ENCODE data around the gene TNNI3K.

The TNNI3K gene

DNA sequence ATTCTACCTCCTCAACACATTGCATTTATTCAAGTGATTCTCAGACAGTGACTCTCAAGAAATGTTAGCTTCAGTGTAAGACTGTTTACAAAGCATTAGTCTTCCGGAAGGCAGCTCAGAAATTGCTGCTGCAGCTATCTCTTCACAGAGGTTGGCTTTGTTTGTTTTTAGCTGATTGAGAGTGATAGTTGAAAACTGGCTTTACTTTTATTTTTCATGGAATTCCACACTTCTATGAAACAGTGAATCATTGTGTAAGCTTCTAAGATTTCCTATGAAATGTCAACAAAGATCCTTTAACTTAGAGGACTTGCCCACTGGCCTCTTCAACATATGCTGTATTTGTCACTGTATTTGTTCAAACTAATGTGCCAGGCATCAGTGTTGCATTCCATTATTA lies 121.3 kb downstream of the TNNI3K start:
- Histone ChIP-seq H3K9me2 (ENCODE audit: low read depth, low read length) (no peaks in the 10 kb centered on the region), H3K36me3 (ENCODE audit: insufficient read depth, low read length) (no peaks in the 10 kb centered on the region), H4K20me1 (ENCODE audit: insufficient read depth, low read length) (no peaks in the 10 kb centered on the region), H3K9me3 (ENCODE audit: low read length) (no peaks in the 10 kb centered on the region), H3K4me2 (ENCODE audit: low read length) (no peak overlapping the region), H3K27me3 (ENCODE audit: insufficient read depth, low read length) (no peaks in the 10 kb centered on the region), H3K4me1 (ENCODE audit: insufficient read depth, low read length, severe bottlenecking) (no peaks in the 10 kb centered on the region), H3K9ac (ENCODE audit: low read length) (no peak overlapping the region), H3F3A (ENCODE audit: insufficient read depth, low read length) (no peaks in the 10 kb centered on the region), H3K27ac (ENCODE audit: low read depth, low read length, poor library complexity, severe bottlenecking) (no peak overlapping the region), H3K4me3 (ENCODE audit: low read depth, low read length, poor library complexity, severe bottlenecking) (no peak overlapping the region), H2AFZ (ENCODE audit: low read length) (no peak overlapping the region), H3K79me2 (ENCODE audit: insufficient read depth, low read length) (no peaks in the 10 kb centered on the region)
- TF ChIP-seq EZH2 (IDR thresholded peaks at IDR 0.05; ENCODE audit: borderline replicate concordance, low read length) (no peak), CTCF (IDR thresholded peaks at IDR 0.05; ENCODE audit: low read length) (no peak)

DNA sequence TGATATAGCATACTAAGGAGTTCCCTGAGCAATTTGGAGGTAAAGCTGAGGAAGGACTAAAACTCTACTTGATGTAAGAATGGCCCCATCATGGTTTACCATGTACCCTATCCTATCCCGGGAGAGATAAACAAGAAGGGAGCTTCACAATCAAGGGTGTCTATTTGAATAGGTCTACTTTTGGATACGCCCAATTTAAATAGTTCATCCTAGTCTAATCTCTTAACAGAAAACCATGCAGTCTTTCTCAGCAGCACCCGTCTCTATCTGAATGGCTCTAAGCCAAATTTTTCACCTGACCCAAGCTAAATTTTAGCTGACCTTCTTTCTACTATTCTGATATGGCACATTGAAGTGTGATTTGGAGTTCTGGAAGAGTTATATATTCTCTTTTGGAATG lies 122.0 kb downstream of the TNNI3K start:
- TF ChIP-seq EZH2 (IDR thresholded peaks at IDR 0.05; ENCODE audit: borderline replicate concordance, low read length): no peak
- TF ChIP-seq CTCF (IDR thresholded peaks at IDR 0.05; ENCODE audit: low read length): no peak
- Histone ChIP-seq H3K36me3 (ENCODE audit: insufficient read depth, low read length) (no peaks in the 10 kb centered on the region), H3K9ac (ENCODE audit: low read length) (no peak overlapping the region), H3K4me2 (ENCODE audit: low read length) (no peak overlapping the region), H3K4me3 (ENCODE audit: low read depth, low read length, poor library complexity, severe bottlenecking) (no peak overlapping the region), H3K79me2 (ENCODE audit: insufficient read depth, low read length) (no peaks in the 10 kb centered on the region), H2AFZ (ENCODE audit: low read length) (no peak overlapping the region), H3K27ac (ENCODE audit: low read depth, low read length, poor library complexity, severe bottlenecking) (no peak overlapping the region), H3K27me3 (ENCODE audit: insufficient read depth, low read length) (no peaks in the 10 kb centered on the region), H3F3A (ENCODE audit: insufficient read depth, low read length) (no peaks in the 10 kb centered on the region), H4K20me1 (ENCODE audit: insufficient read depth, low read length) (no peaks in the 10 kb centered on the region), H3K4me1 (ENCODE audit: insufficient read depth, low read length, severe bottlenecking) (no peaks in the 10 kb centered on the region), H3K9me2 (ENCODE audit: low read depth, low read length) (no peaks in the 10 kb centered on the region), H3K9me3 (ENCODE audit: low read length) (no peaks in the 10 kb centered on the region)

GRCh38 chr1:74357756-74358155 lies 122.6 kb downstream of the TNNI3K start:
- Histone ChIP-seq H3K9ac (ENCODE audit: low read length) (no peak overlapping the region), H3K36me3 (ENCODE audit: insufficient read depth, low read length) (no peaks in the 10 kb centered on the region), H3K79me2 (ENCODE audit: insufficient read depth, low read length) (no peaks in the 10 kb centered on the region), H3K27me3 (ENCODE audit: insufficient read depth, low read length) (no peaks in the 10 kb centered on the region), H3F3A (ENCODE audit: insufficient read depth, low read length) (no peaks in the 10 kb centered on the region), H4K20me1 (ENCODE audit: insufficient read depth, low read length) (no peaks in the 10 kb centered on the region), H3K27ac (ENCODE audit: low read depth, low read length, poor library complexity, severe bottlenecking) (no peak overlapping the region), H2AFZ (ENCODE audit: low read length) (no peak overlapping the region), H3K9me3 (ENCODE audit: low read length) (no peaks in the 10 kb centered on the region), H3K4me1 (ENCODE audit: insufficient read depth, low read length, severe bottlenecking) (no peaks in the 10 kb centered on the region), H3K4me2 (ENCODE audit: low read length) (no peak overlapping the region), H3K4me3 (ENCODE audit: low read depth, low read length, poor library complexity, severe bottlenecking) (no peak overlapping the region), H3K9me2 (ENCODE audit: low read depth, low read length) (no peaks in the 10 kb centered on the region)
- TF ChIP-seq EZH2 (IDR thresholded peaks at IDR 0.05; ENCODE audit: borderline replicate concordance, low read length) (no peak), CTCF (IDR thresholded peaks at IDR 0.05; ENCODE audit: low read length) (no peak)

Data from OCI-LY1 (cell line).